Osteocyte (in vitro differentiated cells): ENCODE data around the gene KCNK4. TPM values are rescaled to one million over a fixed set of nuclear protein-coding genes. Genes with fewer than 3 reads are reported as not detected.

Source experiments
- DNase-seq: peaks from one replicate; pipeline ENCODE4 v3.0.0; 2021; ENCODE audit warnings: mixed read lengths; ENCODE audit not compliant: unreplicated experiment; ENCODE audit errors: extremely low spot score
- H3K27ac Mint-ChIP-seq: one replicate; pipeline ENCODE4 v1.8.0; 2021; ENCODE audit warnings: mild to moderate bottlenecking, mixed read lengths; ENCODE audit not compliant: unreplicated experiment
- H3K27me3 Mint-ChIP-seq: one replicate; pipeline ENCODE4 v1.8.0; 2021; ENCODE audit warnings: mixed read lengths; ENCODE audit not compliant: unreplicated experiment
- H3K36me3 Mint-ChIP-seq: one replicate; pipeline ENCODE4 v1.8.0; 2021; ENCODE audit warnings: mixed read lengths; ENCODE audit not compliant: unreplicated experiment
- H3K4me1 Mint-ChIP-seq: one replicate; pipeline ENCODE4 v1.8.0; 2021; ENCODE audit warnings: mixed read lengths; ENCODE audit not compliant: unreplicated experiment
- H3K4me3 Mint-ChIP-seq: one replicate; pipeline ENCODE4 v1.8.0; 2021; ENCODE audit warnings: mild to moderate bottlenecking, moderate library complexity, mixed read lengths; ENCODE audit not compliant: unreplicated experiment
- H3K9me3 Mint-ChIP-seq: one replicate; pipeline ENCODE4 v1.8.0; 2021; ENCODE audit warnings: mixed read lengths; ENCODE audit not compliant: unreplicated experiment
- CTCF ChIP-seq: fragments of 200-600 bp; sonication (generic); IDR thresholded peaks from 2 replicates; pipeline ENCODE4 v1.5.0; 2021; ENCODE audit warnings: antibody characterized with exemption, mild to moderate bottlenecking, moderate library complexity
- total RNA-seq: library from RNA; stranded (reverse); gene quantifications from 2 replicates; pipeline ENCODE4 v1.2.1, GENCODE V29; 2021

KCNK4 gene
- total RNA-seq, 1 donor from 2014 or later, result 0.43 TPM

- no peak for DNase-seq
- Mint-ChIP-seq H3K27ac (no peak overlapping the region), H3K27me3 (no peaks in the 10 kb centered on the region), H3K36me3 (no peaks in the 10 kb centered on the region), H3K4me1 (no peaks in the 10 kb centered on the region), H3K4me3 (no peak overlapping the region), H3K9me3 (no peaks in the 10 kb centered on the region)
- no peak for TF ChIP-seq CTCF
Measured at GRCh38 chr11:64342869-64343745, 52.0 kb downstream of the KCNK4 start.

GRCh38 chr11:64343767-64344559 is 52.9 kb downstream of the KCNK4 start:
- Mint-ChIP-seq H3K27ac (no peak overlapping the region), H3K36me3 (no peaks in the 10 kb centered on the region)
- TF ChIP-seq CTCF, result peak; percentile 24

GRCh38 chr11:64344787-64345186 is 53.7 kb downstream of the KCNK4 start:
- no peak for TF ChIP-seq CTCF
- Mint-ChIP-seq H3K4me3 (no peak overlapping the region), H3K9me3 (no peaks in the 10 kb centered on the region), H3K27me3 (no peaks in the 10 kb centered on the region), H3K4me1 (no peaks in the 10 kb centered on the region), H3K36me3 (no peaks in the 10 kb centered on the region), H3K27ac (no peak overlapping the region)
- no peak for DNase-seq

More at GRCh38 chr11:64343767-64344559, 52.9 kb downstream of the KCNK4 start:
- no peaks in the 10 kb centered on the region for H3K9me3 Mint-ChIP-seq
- no peak overlapping the region for H3K4me3 Mint-ChIP-seq
- H3K27me3 Mint-ChIP-seq, result no peaks in the 10 kb centered on the region
- DNase-seq, result no peak
- H3K4me1 Mint-ChIP-seq, result no peaks in the 10 kb centered on the region

- no peak overlapping the region for H3K27ac Mint-ChIP-seq
- H3K4me3 Mint-ChIP-seq, result no peak overlapping the region
Measured at GRCh38 chr11:64347193-64347867, 56.2 kb downstream of the KCNK4 start.

More at GRCh38 chr11:64347193-64347867, 56.2 kb downstream of the KCNK4 start:
- TF ChIP-seq CTCF, result no peak
- Mint-ChIP-seq H3K27me3 (no peaks in the 10 kb centered on the region), H3K4me1 (no peaks in the 10 kb centered on the region), H3K9me3 (no peaks in the 10 kb centered on the region), H3K36me3 (no peaks in the 10 kb centered on the region)
- no peak for DNase-seq
